ENCODE results near the gene CT47A1. TPM values are rescaled to one million over a fixed set of nuclear protein-coding genes. Genes with fewer than 3 reads are reported as not detected.
"Not testable (repeated sequence)": the region's sequence is repeated elsewhere in the genome, so short reads cannot be mapped to it uniquely, and the experiment has no call there.

Gene CT47A1
- not detected for total RNA-seq

DNA sequence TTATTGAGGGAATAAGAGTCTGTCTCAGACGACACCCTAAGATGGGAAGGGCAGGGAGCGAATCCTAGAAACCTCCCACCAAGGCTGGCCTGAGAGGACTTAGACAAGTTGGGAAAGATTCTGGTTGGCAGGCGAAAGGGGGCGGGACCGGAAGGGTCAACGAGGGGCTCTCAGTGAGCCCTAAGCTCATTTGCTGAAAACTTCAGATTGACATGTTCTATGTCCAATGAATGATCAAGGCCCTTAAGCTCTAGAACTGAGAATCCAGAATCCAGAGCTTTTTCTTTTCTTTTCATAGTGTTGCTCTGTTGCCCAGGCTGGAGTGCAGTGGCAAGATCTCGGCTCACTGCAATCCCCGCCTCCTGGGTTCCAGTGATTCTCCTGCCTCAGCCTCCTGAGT lies at the start of gene CT47A1:
Gene CT47A1 (minus strand): TSS at position 101 of the 400 bp plus-strand sequence. CDS start 231 bp downstream, outside the sequence.
- intact Hi-C loops (cut with DNase I) = not testable (repeated sequence)

DNA sequence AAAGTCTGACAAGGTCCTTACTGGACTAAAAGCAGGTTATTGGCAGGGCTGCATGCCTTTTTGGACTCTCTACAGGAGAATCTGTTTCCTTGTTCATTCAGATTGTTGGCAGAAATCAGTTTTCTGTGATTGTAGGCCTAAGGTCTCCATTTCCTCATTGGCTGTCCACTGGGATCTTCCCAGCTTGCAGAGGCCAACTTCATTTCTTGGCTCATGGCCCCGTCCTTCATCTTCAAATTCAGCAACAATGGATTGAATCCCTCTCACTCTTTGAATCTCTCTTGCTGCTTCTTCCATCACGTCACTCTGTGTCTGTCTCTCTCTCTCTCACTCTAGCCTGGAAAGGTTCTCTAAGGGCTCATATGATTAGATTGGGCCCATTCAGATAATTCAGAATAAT lies 47.0 kb upstream of the CT47A1 start:
- Histone ChIP-seq H3K27me3 (no peaks in the 10 kb centered on the region), H3K4me3 (no peak overlapping the region), H3K9me3 (no peaks in the 10 kb centered on the region), H3K27ac (no peak overlapping the region), H3K4me1 (no peaks in the 10 kb centered on the region), H3K36me3 (no peaks in the 10 kb centered on the region)
- intact Hi-C loops (cut with DNase I) = no loop called here
- TF ChIP-seq, protein P1, sequence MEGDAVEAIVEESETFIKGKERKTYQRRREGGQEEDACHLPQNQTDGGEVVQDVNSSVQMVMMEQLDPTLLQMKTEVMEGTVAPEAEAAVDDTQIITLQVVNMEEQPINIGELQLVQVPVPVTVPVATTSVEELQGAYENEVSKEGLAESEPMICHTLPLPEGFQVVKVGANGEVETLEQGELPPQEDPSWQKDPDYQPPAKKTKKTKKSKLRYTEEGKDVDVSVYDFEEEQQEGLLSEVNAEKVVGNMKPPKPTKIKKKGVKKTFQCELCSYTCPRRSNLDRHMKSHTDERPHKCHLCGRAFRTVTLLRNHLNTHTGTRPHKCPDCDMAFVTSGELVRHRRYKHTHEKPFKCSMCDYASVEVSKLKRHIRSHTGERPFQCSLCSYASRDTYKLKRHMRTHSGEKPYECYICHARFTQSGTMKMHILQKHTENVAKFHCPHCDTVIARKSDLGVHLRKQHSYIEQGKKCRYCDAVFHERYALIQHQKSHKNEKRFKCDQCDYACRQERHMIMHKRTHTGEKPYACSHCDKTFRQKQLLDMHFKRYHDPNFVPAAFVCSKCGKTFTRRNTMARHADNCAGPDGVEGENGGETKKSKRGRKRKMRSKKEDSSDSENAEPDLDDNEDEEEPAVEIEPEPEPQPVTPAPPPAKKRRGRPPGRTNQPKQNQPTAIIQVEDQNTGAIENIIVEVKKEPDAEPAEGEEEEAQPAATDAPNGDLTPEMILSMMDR (IDR thresholded peaks at IDR 0.05) = no peak
- no peak for DNase-seq (ENCODE audit: low spot score in 2 of 2)

More for the DNA sequence above, at the start of gene CT47A1:
- H3K36me3 ChIP-seq; DNase-seq (ENCODE audit: low spot score in 2 of 2); H3K27me3 ChIP-seq; H3K27ac ChIP-seq; H3K4me3 ChIP-seq; H3K9me3 ChIP-seq; H3K4me1 ChIP-seq: not testable (repeated sequence)

DNA sequence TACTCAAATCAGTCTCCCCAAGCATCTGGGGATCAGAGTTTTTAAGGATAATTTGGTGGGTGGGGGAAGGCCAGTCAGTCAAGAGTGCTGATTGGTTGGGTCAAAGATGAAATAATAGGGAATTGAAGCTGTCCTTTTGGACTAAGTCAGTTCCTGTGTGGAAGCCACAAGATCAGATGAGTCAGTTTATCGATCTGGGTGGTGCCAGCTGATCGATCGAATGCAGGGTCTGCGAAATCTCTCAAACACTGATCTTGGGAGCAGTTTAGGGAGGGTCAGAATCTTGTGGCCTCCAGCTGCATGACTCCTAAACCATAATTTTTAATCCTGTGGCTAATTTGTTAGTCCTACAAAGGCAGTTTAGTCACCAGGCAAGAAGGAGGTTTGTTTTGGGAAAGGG lies 44.5 kb upstream of the CT47A1 start:
- intact Hi-C loops (cut with DNase I) = no loop called here
- Histone ChIP-seq H3K27me3 (no peaks in the 10 kb centered on the region), H3K9me3 (no peaks in the 10 kb centered on the region), H3K27ac (no peak overlapping the region), H3K4me3 (no peak overlapping the region), H3K36me3 (no peaks in the 10 kb centered on the region), H3K4me1 (no peaks in the 10 kb centered on the region)
- DNase-seq (ENCODE audit: low spot score in 2 of 2) = no peak
- TF ChIP-seq, protein P1 (IDR thresholded peaks at IDR 0.05) = no peak

DNA sequence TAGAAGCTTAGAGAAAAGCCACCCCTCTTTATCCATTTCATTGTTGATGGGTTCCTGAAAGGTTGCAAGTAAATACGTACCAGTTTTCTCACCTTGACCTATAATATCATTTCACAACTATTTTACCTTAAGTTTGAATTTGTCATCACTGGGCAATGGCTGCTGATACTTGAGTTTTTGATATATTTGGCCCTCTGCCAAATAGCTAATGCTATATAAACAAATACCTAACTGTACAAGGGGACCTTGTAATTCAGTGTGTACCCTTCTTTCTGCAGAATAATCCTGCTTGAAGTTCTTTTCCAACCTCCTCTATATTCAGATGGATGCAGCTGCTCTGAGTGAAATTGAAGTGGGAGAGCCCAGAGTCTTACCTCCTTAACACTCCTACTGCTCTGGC lies 42.9 kb upstream of the CT47A1 start:
- intact Hi-C loops (cut with DNase I) = no loop called here

DNA sequence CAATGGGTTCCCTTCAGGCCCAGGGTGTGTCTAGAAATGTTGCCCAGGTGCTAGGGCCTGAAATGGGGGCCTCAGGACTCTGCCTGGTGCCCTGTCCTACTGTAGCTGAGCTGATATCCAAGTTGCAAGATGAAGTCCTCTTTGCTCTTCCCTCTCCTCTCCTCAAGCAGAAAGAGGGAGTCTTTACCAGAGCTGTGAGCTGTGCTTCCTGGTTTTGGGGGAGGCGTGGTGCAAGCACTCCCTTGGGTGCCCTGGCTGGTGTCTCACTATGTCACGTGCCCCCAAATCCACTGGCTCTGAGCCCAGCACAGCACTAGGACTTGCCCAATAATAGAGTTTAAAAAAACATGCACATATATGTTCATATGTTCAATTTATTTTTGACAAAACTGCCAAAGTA lies 29.3 kb upstream of the CT47A1 start:
- Histone ChIP-seq H3K27ac (no peak overlapping the region), H3K4me1 (no peaks in the 10 kb centered on the region), H3K27me3 (no peaks in the 10 kb centered on the region), H3K9me3 (no peaks in the 10 kb centered on the region), H3K4me3 (no peak overlapping the region), H3K36me3 (no peaks in the 10 kb centered on the region)
- TF ChIP-seq, protein P1 (IDR thresholded peaks at IDR 0.05) = no peak
- intact Hi-C loops (cut with DNase I) = no loop called here
- DNase-seq (ENCODE audit: low spot score in 2 of 2) = no peak

More for the DNA sequence above, 42.9 kb upstream of the CT47A1 start:
- TF ChIP-seq, protein P1 (IDR thresholded peaks at IDR 0.05) = no peak
- Histone ChIP-seq H3K27ac (no peak overlapping the region), H3K36me3 (no peaks in the 10 kb centered on the region), H3K4me1 (no peaks in the 10 kb centered on the region), H3K27me3 (no peaks in the 10 kb centered on the region), H3K4me3 (no peak overlapping the region), H3K9me3 (no peaks in the 10 kb centered on the region)
- DNase-seq (ENCODE audit: low spot score in 2 of 2) = no peak

DNA sequence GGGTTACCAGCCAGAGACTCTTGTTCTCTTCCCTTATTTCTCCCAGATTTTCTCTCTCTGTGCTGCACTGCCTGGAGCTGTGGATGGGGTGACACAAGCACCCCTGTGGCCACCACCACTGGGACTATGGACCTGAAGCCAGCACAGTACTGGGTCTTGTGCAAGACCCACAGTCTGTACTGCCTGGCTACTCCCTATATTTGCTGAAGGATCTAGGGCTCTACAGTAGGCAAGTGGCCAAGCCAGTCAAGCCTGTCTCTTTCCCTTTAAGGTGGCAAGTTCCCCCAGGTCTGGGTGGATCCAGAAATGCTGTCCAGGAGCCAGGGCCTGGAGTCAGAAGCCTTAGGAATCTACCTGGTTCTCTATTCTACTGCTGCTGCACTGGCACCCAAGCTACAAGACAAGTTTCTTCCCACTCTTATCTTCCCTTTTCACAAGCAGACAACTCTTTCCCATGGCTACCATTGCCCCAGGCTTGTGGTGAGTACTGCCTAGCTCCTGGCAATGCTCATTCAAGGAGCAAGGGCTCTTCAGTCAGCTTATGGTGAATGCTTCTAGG lies 28.4 kb upstream of the CT47A1 start:
- no peak overlapping the region for H3K4me3 ChIP-seq
- TF ChIP-seq, protein P1 (IDR thresholded peaks at IDR 0.05) = no peak
- no peaks in the 10 kb centered on the region for H3K36me3 ChIP-seq
- no peak for DNase-seq (ENCODE audit: low spot score in 2 of 2)
- no peaks in the 10 kb centered on the region for H3K4me1 ChIP-seq
- H3K9me3 ChIP-seq = no peaks in the 10 kb centered on the region
- H3K27ac ChIP-seq = no peak overlapping the region
- intact Hi-C loops (cut with DNase I) = no loop called here
- H3K27me3 ChIP-seq = no peaks in the 10 kb centered on the region
